ENCODE results near the gene TCEAL2. TPM values are rescaled to one million over a fixed set of nuclear protein-coding genes. Genes with fewer than 3 reads are reported as not detected.

TCEAL2 gene
- total and polyA plus RNA-seq, 2 of the 8 experiments (the other 6 are each of a cell fraction or from before 2014, with no cell fraction given): 15.1 TPM; not detected in 1

DNA sequence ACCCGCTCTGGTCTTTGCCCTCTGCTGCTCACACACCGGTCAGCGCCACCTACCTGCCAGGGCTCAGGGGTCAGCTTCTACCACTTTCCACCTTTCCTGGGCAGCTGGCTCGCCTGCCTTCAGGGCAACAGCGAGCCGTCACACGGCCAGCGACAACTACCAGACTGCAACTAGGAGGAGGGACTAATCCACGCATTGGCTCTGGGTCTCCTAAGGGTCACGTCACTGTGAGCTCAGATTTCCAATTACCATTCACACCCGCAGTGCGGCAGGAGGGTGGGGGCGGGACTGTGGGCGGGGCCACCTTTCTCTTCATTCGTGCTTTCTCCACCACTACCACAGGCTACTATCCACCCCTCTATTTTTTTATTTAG, 30.3 kb downstream of the TCEAL2 start, which contains the start of gene BEX5:
Gene BEX5, minus strand, starts transcription at position 172 of the 374 bp plus-strand sequence. CDS start 1,712 bp downstream, outside the sequence.
- Histone ChIP-seq H3K4ac (replicated peaks; ENCODE audit: insufficient read length, low read depth, low read length) (no peak within 1 kb of the TSS), H3K18ac (ENCODE audit: extremely low read depth, low read length) (no peak within 1 kb of the TSS), H3K9ac (replicated peaks in 1 of 4; ENCODE audit: extremely low read depth in 1 of 4, low read depth in 3 of 4, low read length in 3 of 4) (no peak within 1 kb of the TSS; a peak in 1 of 7 replicates), H3K14ac (ENCODE audit: insufficient read length) (no peak within 1 kb of the TSS), H3K79me2 (ENCODE audit: control insufficient read depth in 1 of 2, insufficient read depth in 2 of 2, low read length in 2 of 2) (no peaks in the 10 kb centered on the region), H2AK5ac (ENCODE audit: low read depth, low read length) (no peak within 1 kb of the TSS), H2BK12ac (ENCODE audit: low read depth, low read length) (no peak within 1 kb of the TSS), H3K56ac (replicated peaks; ENCODE audit: insufficient read length, low read depth, low read length) (no peak within 1 kb of the TSS), H3K4me2 (ENCODE audit: insufficient read depth in 1 of 2, low read depth in 2 of 2, low read length in 2 of 2) (peak within 1 kb of the TSS in 1 of 2 experiments; percentile 80; a peak in 2 of 4 replicates), H4K8ac (ENCODE audit: extremely low read depth, insufficient read depth, low read length) (peak within 1 kb of the TSS; percentile 2; the same call in 1 of the 2 replicates), H3K27me3 (replicated peaks in 1 of 4; ENCODE audit: control insufficient read depth in 3 of 4, extremely low read depth in 1 of 4, insufficient read depth in 3 of 4, low read length in 3 of 4) (no peaks in the 10 kb centered on the region), H3K36me3 (ENCODE audit: control insufficient read depth in 2 of 4, insufficient read depth in 4 of 4, low read length in 3 of 4) (no peaks in the 10 kb centered on the region), H2BK5ac (ENCODE audit: low read depth, low read length) (no peak within 1 kb of the TSS), H4K20me1 (replicated peaks in 1 of 2; ENCODE audit: control insufficient read depth in 1 of 2, insufficient read depth in 2 of 2, low read length in 2 of 2) (no peaks in the 10 kb centered on the region), H3K23ac (ENCODE audit: insufficient read length) (no peak within 1 kb of the TSS), H4K91ac (replicated peaks; ENCODE audit: insufficient read length, low read length) (no peak within 1 kb of the TSS), H3K23me2 (ENCODE audit: low read depth, low read length) (peaks cover 5% of the 10 kb centered on the region), H2BK15ac (ENCODE audit: low read length) (no peak within 1 kb of the TSS), H2BK120ac (replicated peaks; ENCODE audit: low read depth, low read length) (no peak within 1 kb of the TSS), H3K4me1 (replicated peaks in 1 of 4; ENCODE audit: control insufficient read depth in 3 of 4, insufficient read depth in 4 of 4, low read length in 3 of 4) (no peaks in the 10 kb centered on the region), H2AFZ (ENCODE audit: low read length) (no peak within 1 kb of the TSS), H4K5ac (ENCODE audit: insufficient read length, low read depth, low read length) (no peak within 1 kb of the TSS), H3K9me3 (ENCODE audit: insufficient read depth in 2 of 2, low read depth in 1 of 2, low read length in 1 of 2) (peaks cover 7 to 36% of the 10 kb centered on the region in 2 experiments; a peak in 3 of 4 replicates), H3K27ac (ENCODE audit: low read depth, low read length) (no peak within 1 kb of the TSS), H3K79me1 (ENCODE audit: low read depth, low read length) (no peaks in the 10 kb centered on the region), H3K4me3 (ENCODE audit: extremely low read depth in 1 of 4, insufficient read depth in 2 of 4, low read depth in 3 of 4, low read length in 4 of 4) (peak within 1 kb of the TSS in 1 of 4 experiments; percentile 51; a peak in 1 of 8 replicates), H2BK20ac (ENCODE audit: low read length) (no peak within 1 kb of the TSS)
- 85% methylated on average over 4 of the region's 15 CpGs; no CpG with 5 or more reads in 1 of the 2 experiments for WGBS, 2 experiments (ENCODE audit: extremely low coverage in 1 of 2, insufficient coverage in 1 of 2, insufficient read length in 1 of 2, insufficient replicate concordance in 2 of 2, low coverage in 1 of 2, low lambda C conversion rate in 2 of 2, missing lambda C conversion rate in 1 of 2)
- ChIA-PET POLR2A (ENCODE audit: partially characterized antibody) (no interaction called here), CTCF (ENCODE audit: partially characterized antibody) (no interaction called here)
- TF ChIP-seq SIRT6 (IDR thresholded peaks at IDR 0.05; ENCODE audit: low read length): no peak
- TF ChIP-seq EP300 (IDR thresholded peaks at IDR 0.05; ENCODE audit: borderline replicate concordance in 1 of 2, low read depth in 2 of 2, low read length in 2 of 2): no peak
- no peak for TF ChIP-seq TEAD4 (IDR thresholded peaks at IDR 0.05; ENCODE audit: low read depth, low read length)
- no peak for TF ChIP-seq SP4 (IDR thresholded peaks at IDR 0.05; ENCODE audit: low read length)
- no peak for TF ChIP-seq TBP (IDR thresholded peaks at IDR 0.05; ENCODE audit: low read depth, low read length)
- TF ChIP-seq MAFK (IDR thresholded peaks at IDR 0.05; ENCODE audit: low read depth, low read length): no peak
- TF ChIP-seq BRCA1 (IDR thresholded peaks at IDR 0.05; ENCODE audit: low read depth, low read length): no peak
- TF ChIP-seq POLR2A (IDR thresholded peaks at IDR 0.05; ENCODE audit: control extremely low read depth in 1 of 2, low read depth in 2 of 2, low read length in 2 of 2): no peak
- TF ChIP-seq JUN (IDR thresholded peaks at IDR 0.05; ENCODE audit: low read depth, low read length): no peak
- no peak for TF ChIP-seq JUND (IDR thresholded peaks at IDR 0.05; ENCODE audit: low read length)
- TF ChIP-seq SP2 (IDR thresholded peaks at IDR 0.05; ENCODE audit: low read length): no peak
- TF ChIP-seq, protein P1, sequence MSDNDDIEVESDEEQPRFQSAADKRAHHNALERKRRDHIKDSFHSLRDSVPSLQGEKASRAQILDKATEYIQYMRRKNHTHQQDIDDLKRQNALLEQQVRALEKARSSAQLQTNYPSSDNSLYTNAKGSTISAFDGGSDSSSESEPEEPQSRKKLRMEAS (IDR thresholded peaks at IDR 0.05): no peak
- no peak for TF ChIP-seq POLR2AphosphoS5 (IDR thresholded peaks at IDR 0.05; ENCODE audit: low read depth, low read length)
- TF ChIP-seq KDM1A (IDR thresholded peaks at IDR 0.05; ENCODE audit: borderline replicate concordance, low read length): no peak
- no peak for TF ChIP-seq CTBP2 (IDR thresholded peaks at IDR 0.05; ENCODE audit: borderline replicate concordance, insufficient read depth, insufficient read length, low read length)
- TF ChIP-seq ASH2L (IDR thresholded peaks at IDR 0.05; ENCODE audit: low read length): no peak
- FAIRE-seq: no peak
- peak in 1 of 2 experiments; percentile 21 for DNase-seq (ENCODE audit: low read depth in 1 of 2, low spot score in 2 of 2)

All from H1 (cell line).